Measurements from ENCODE around the gene SLTM. TPM values are rescaled to one million over a fixed set of nuclear protein-coding genes. Genes with fewer than 3 reads are reported as not detected.
A peak's percentile ranks its signal among the peaks of the same experiment; 100 is the strongest.

Gene SLTM
- total RNA-seq, 1 donor from 2014 or later = 151 TPM

DNA sequence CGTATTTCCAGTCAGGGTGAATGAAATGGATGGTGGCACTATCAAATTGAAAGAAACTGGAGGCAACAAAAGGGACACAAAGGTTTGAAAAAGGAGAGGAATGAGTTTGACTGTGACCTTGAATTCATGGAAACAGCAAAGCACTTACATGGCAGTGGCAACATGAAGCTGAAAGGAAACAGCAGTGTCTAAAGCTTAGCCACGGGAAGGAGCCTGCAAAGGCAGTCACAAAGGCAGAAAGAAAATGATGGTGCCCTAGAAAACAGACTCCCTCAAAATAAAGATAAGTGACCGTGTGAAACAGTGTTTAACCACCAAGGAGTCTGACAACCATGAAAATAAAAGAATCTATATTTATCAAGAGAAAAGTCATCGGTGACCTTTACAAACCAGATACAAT lies 51.2 kb downstream of the SLTM start:
- no peak for DNase-seq (ENCODE audit: low spot score, unreplicated experiment)
- Mint-ChIP-seq H3K4me3 (ENCODE audit: low read depth) (no peak overlapping the region), H3K9me3 (ENCODE audit: low read depth) (no peaks in the 10 kb centered on the region), H3K27me3 (no peaks in the 10 kb centered on the region), H3K4me1 (ENCODE audit: low read depth) (peaks cover 4% of the 10 kb centered on the region), H3K27ac (peak overlapping the region; percentile 27), H3K36me3 (ENCODE audit: insufficient read depth) (peaks cover 64% of the 10 kb centered on the region)
- TF ChIP-seq, protein P1, sequence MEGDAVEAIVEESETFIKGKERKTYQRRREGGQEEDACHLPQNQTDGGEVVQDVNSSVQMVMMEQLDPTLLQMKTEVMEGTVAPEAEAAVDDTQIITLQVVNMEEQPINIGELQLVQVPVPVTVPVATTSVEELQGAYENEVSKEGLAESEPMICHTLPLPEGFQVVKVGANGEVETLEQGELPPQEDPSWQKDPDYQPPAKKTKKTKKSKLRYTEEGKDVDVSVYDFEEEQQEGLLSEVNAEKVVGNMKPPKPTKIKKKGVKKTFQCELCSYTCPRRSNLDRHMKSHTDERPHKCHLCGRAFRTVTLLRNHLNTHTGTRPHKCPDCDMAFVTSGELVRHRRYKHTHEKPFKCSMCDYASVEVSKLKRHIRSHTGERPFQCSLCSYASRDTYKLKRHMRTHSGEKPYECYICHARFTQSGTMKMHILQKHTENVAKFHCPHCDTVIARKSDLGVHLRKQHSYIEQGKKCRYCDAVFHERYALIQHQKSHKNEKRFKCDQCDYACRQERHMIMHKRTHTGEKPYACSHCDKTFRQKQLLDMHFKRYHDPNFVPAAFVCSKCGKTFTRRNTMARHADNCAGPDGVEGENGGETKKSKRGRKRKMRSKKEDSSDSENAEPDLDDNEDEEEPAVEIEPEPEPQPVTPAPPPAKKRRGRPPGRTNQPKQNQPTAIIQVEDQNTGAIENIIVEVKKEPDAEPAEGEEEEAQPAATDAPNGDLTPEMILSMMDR (IDR thresholded peaks at IDR 0.05; ENCODE audit: unreplicated experiment) = no peak

DNA sequence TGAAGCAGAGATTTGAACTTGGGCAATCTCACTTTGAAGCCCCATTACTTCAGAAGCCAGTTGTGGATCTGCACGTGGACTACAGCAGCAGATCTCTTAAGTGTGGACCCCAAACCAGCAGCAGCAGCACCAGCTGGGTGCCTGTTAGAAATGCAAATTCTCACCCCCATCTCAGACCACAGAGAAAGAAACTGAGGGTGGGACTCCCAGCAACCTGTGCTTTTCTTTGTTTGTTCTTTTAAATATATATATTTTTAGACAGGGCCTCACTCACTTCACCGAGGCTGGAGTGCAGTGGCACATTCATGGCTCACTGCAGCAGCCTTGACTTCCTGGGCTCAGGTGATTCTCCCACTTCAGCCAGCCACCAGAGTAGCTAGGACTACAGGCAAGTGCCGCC lies 53.2 kb downstream of the SLTM start:
- TF ChIP-seq, protein P1 (IDR thresholded peaks at IDR 0.05; ENCODE audit: unreplicated experiment) = no peak
- H3K36me3 Mint-ChIP-seq (ENCODE audit: insufficient read depth) = peaks cover 58% of the 10 kb centered on the region
- no peak overlapping the region for H3K4me3 Mint-ChIP-seq (ENCODE audit: low read depth)
- peaks cover 14% of the 10 kb centered on the region for H3K4me1 Mint-ChIP-seq (ENCODE audit: low read depth)
- DNase-seq (ENCODE audit: low spot score, unreplicated experiment) = no peak
- no peaks in the 10 kb centered on the region for H3K27me3 Mint-ChIP-seq
- H3K9me3 Mint-ChIP-seq (ENCODE audit: low read depth) = peaks cover 2% of the 10 kb centered on the region
- H3K27ac Mint-ChIP-seq = no peak overlapping the region

DNA sequence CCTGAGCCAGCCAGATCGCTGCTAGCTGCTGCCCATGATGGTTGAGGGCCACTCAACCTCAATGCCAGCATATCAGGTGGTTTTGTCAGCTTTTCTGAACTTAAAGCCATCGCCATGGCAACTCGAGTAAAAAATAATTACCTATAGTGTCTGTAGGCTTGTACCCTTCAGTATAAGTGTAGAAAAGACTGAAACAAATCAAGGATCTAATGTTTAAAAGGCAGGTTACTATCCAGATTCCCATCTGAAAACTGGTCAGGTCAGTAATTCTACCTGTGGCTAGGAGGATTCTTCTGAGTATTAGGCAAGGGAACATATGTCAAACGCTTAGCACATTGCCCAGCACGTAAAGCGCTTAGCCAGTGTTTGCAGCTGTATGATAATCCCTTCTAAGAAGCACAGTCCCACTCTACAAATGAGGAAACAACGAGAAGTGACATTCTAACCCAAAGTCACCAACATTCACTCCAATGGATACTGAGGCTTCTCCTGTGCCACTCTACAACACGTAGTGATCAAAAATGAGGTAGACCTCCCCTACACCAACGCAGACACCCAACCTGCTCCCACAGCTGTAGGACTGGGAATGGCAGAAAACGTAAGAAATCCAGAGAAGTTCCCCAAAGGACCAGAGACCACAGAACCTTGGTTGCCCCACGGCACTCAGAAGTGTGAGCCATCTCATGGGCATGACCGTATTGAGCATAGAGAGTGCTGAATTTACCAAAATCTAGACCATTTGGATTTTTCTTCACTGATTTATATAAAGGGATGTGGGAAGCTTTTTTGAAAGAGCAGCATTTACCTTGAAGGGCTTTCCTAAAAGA lies 55.3 kb downstream of the SLTM start:
- no peak for DNase-seq (ENCODE audit: low spot score, unreplicated experiment)
- peaks cover 2% of the 10 kb centered on the region for H3K9me3 Mint-ChIP-seq (ENCODE audit: low read depth)
- H3K36me3 Mint-ChIP-seq (ENCODE audit: insufficient read depth) = peaks cover 48% of the 10 kb centered on the region
- no peak overlapping the region for H3K4me3 Mint-ChIP-seq (ENCODE audit: low read depth)
- peak overlapping the region; percentile 62 for H3K27ac Mint-ChIP-seq
- TF ChIP-seq, protein P1 (IDR thresholded peaks at IDR 0.05; ENCODE audit: unreplicated experiment) = no peak
- peaks cover 15% of the 10 kb centered on the region for H3K4me1 Mint-ChIP-seq (ENCODE audit: low read depth)
- H3K27me3 Mint-ChIP-seq = no peaks in the 10 kb centered on the region

DNA sequence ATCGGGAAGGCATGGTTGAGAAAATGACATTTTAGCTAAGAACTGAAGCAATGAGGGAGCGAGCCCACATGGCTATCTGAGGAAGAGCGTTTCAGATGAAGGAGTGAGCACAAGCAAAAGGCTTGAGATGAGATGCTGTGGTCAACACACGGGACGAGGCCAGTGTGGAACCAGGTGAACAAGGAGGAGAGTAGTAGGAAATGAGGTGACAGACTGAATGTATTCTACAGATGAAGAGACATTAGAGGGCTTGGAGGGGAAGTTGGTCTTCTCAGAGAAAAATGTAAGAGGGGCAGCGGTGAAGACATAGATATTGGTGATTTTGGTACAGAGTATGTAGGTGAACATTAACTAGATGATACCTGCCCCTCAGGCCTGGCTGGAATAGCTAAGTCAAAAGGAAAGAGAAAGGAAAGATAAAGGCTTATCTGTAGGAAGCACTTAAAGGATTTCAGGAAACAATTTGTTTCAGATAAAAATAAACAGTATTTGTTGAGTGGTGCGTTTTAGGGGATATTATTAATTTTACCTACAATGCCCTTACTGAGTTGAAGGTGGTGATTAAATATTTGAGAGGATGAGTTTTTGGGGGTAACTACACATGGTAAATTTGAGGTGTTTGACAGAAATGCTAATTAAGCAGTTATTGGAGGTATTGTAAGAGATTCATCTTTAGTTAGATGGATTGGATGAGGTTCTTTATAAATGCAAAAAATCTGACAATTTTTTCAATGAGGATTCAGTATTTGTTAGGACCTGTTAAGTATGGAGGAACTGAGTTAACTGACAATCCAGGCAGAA lies 57.0 kb downstream of the SLTM start:
- TF ChIP-seq, protein P1 (IDR thresholded peaks at IDR 0.05; ENCODE audit: unreplicated experiment) = no peak
- no peak overlapping the region for H3K4me3 Mint-ChIP-seq (ENCODE audit: low read depth)
- peak overlapping the region; percentile 38 for H3K27ac Mint-ChIP-seq
- H3K27me3 Mint-ChIP-seq = no peaks in the 10 kb centered on the region
- H3K36me3 Mint-ChIP-seq (ENCODE audit: insufficient read depth) = peaks cover 42% of the 10 kb centered on the region
- DNase-seq (ENCODE audit: low spot score, unreplicated experiment) = no peak
- H3K9me3 Mint-ChIP-seq (ENCODE audit: low read depth) = peaks cover 2% of the 10 kb centered on the region
- peaks cover 11% of the 10 kb centered on the region for H3K4me1 Mint-ChIP-seq (ENCODE audit: low read depth)

DNA sequence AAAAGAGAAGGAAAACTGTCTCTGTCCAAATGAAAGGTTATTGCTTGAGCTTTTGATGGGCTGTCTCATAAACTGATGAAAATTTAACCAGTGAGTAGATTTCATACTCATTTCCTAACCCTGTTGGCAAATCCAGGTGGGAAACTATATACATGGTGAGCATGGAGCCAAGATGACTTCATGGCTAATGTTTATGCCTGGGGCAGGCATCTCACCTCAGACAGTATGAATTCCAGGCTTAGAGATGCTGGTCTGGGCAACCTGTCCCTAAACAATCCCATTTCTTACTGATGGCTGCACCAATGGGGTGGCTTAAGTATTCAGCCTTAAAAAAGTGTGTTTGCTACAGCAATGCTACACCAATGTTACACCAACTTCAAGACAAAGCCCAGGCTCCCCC lies 58.1 kb downstream of the SLTM start:
- Mint-ChIP-seq H3K27ac (no peak overlapping the region), H3K4me3 (ENCODE audit: low read depth) (no peak overlapping the region), H3K4me1 (ENCODE audit: low read depth) (peaks cover 11% of the 10 kb centered on the region), H3K36me3 (ENCODE audit: insufficient read depth) (peaks cover 36% of the 10 kb centered on the region), H3K9me3 (ENCODE audit: low read depth) (peaks cover 2% of the 10 kb centered on the region), H3K27me3 (no peaks in the 10 kb centered on the region)
- TF ChIP-seq, protein P1 (IDR thresholded peaks at IDR 0.05; ENCODE audit: unreplicated experiment) = no peak
- no peak for DNase-seq (ENCODE audit: low spot score, unreplicated experiment)
